Activated naive CD8-positive, alpha-beta T cell treated with anti-CD3 and anti-CD28 coated beads, Interleukin-2, amount 50 U/mL, for 24 hours (primary cell): ENCODE data around the gene RTN1.

Experiments used
- ATAC-seq: fragments of 150-1000 bp; cut with Tn5 transposase; one replicate; pipeline ENCODE4 v1.10.0; 2021
- DNase-seq: peaks from one replicate; pipeline ENCODE4 v3.0.0; 2021
- H3K27ac Mint-ChIP-seq: one replicate; pipeline ENCODE4 v1.8.0; 2021; ENCODE audit warnings: mild to moderate bottlenecking, mixed read lengths
- H3K27me3 Mint-ChIP-seq: one replicate; pipeline ENCODE4 v1.8.0; 2021; ENCODE audit warnings: mixed read lengths
- H3K36me3 Mint-ChIP-seq: one replicate; pipeline ENCODE4 v1.8.0; 2021; ENCODE audit warnings: low read depth, mixed read lengths
- H3K4me1 Mint-ChIP-seq: one replicate; pipeline ENCODE4 v1.8.0; 2021; ENCODE audit warnings: mixed read lengths
- H3K4me3 Mint-ChIP-seq: one replicate; pipeline ENCODE4 v1.8.0; 2021; ENCODE audit warnings: mild to moderate bottlenecking, moderate library complexity, mixed read lengths
- H3K9me3 Mint-ChIP-seq: one replicate; pipeline ENCODE4 v1.8.0; 2021; ENCODE audit warnings: mixed read lengths

RTN1 gene

GRCh38 chr14:59871166-59871495 is 555 bp upstream of the RTN1 start:
- no peak for DNase-seq
- peaks cover 5% of the 10 kb centered on the region for H3K4me1 Mint-ChIP-seq
- no peak for ATAC-seq

GRCh38 chr14:59869381-59870255 is 958 bp downstream of the RTN1 start:
- Mint-ChIP-seq H3K4me3 (peak overlapping the region; percentile 62), H3K27me3 (peaks cover 63% of the 10 kb centered on the region), H3K27ac (no peak overlapping the region), H3K9me3 (no peaks in the 10 kb centered on the region), H3K4me1 (peaks cover 5% of the 10 kb centered on the region), H3K36me3 (no peaks in the 10 kb centered on the region)
- ATAC-seq: no peak
- no peak for DNase-seq

More at GRCh38 chr14:59871166-59871495, 555 bp upstream of the RTN1 start:
- no peaks in the 10 kb centered on the region for H3K36me3 Mint-ChIP-seq
- H3K9me3 Mint-ChIP-seq: no peaks in the 10 kb centered on the region
- no peak overlapping the region for H3K27ac Mint-ChIP-seq
- H3K27me3 Mint-ChIP-seq: peaks cover 50% of the 10 kb centered on the region
- H3K4me3 Mint-ChIP-seq: peak overlapping the region; percentile 71

DNA sequence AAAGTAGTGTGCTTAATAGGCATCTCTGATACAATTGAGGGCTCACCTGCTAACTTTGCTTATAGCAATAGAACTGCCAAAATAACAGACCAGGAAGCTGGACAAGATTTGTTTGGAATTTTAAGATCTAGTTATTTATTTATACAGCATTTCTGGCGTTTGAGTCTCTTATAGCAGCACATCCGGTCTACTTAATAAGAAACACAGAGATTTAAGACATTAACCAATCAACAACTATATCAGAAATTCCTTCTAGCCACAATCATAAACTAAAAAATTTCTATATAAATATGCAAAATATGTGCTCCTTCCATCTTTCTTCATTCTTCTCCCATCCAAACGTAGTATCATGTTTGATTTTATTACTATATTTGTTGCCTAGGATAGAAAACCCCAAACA is 2.6 kb downstream of the RTN1 start:
- ATAC-seq: no peak
- Mint-ChIP-seq H3K27me3 (peaks cover 54% of the 10 kb centered on the region), H3K4me1 (peaks cover 5% of the 10 kb centered on the region), H3K27ac (no peak overlapping the region), H3K36me3 (no peaks in the 10 kb centered on the region), H3K4me3 (no peak overlapping the region), H3K9me3 (no peaks in the 10 kb centered on the region)
- no peak for DNase-seq

DNA sequence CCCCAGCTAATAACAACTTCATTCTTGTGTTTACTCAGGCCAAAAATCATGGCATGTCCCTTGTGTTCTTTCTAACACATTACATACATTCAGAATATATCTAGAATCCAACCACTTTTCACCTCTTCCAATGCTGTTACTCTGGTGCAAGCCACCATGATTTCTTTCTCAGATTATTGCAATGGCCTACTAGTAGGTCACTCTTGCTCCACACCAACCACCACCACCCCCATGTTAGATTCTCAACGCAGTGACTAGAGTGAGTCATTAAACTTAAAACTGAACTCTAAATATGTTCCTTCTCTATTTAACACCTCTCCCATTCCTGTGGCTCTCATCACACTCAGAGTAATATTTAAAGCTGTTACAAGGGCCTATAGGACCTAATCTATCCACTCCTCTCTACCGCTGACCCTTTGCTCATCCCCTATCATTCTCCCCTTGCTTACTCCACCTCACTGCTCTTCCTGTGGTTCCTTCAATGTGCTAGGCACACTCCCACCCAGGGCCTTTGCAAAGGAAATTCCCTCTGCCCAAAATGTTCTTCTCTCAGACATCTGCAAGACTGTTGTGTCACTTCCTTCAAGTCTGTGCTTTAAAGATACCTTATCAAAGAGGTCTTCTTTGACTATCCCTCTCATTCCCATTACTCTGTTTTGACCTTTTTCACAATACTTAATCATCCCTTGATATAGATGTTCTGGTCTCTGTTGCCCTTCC is 6.6 kb downstream of the RTN1 start:
- DNase-seq: no peak
- Mint-ChIP-seq H3K36me3 (no peaks in the 10 kb centered on the region), H3K27me3 (peaks cover 31% of the 10 kb centered on the region), H3K4me1 (no peaks in the 10 kb centered on the region), H3K27ac (no peak overlapping the region), H3K4me3 (no peak overlapping the region), H3K9me3 (peaks cover 8% of the 10 kb centered on the region)
- ATAC-seq: no peak

DNA sequence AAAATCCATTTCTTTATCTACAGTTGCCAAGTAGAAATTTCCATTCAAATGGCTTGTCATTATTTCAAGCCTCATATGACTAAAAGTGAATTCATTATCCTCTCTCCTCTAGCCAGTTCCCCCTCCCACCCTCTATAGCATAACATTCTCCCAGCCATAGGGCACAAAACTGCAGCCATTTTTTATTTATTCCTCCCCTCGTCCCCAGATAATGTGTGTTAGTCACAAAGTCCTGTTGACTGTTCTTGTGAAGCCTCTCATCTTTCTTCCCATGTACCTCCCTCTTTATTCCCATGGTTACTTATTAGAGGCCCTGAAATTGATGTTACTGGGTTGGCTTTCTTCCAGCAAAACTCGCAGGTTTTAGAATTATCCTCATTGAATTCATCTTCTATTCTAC is 13.2 kb downstream of the RTN1 start:
- ATAC-seq (no peak), DNase-seq (no peak)
- no peak overlapping the region for H3K27ac Mint-ChIP-seq
- H3K4me1 Mint-ChIP-seq: no peaks in the 10 kb centered on the region
- H3K9me3 Mint-ChIP-seq: peaks cover 23% of the 10 kb centered on the region
- H3K4me3 Mint-ChIP-seq: no peak overlapping the region
- peaks cover 20% of the 10 kb centered on the region for H3K27me3 Mint-ChIP-seq
- H3K36me3 Mint-ChIP-seq: no peaks in the 10 kb centered on the region

GRCh38 chr14:59852350-59852749 is 18.2 kb downstream of the RTN1 start:
- Mint-ChIP-seq H3K27ac (no peak overlapping the region), H3K4me1 (peaks cover 3% of the 10 kb centered on the region), H3K9me3 (peaks cover 15% of the 10 kb centered on the region), H3K27me3 (peaks cover 15% of the 10 kb centered on the region), H3K36me3 (no peaks in the 10 kb centered on the region), H3K4me3 (no peak overlapping the region)
- ATAC-seq (no peak), DNase-seq (no peak)

- no peak for DNase-seq
- Mint-ChIP-seq H3K27ac (no peak overlapping the region), H3K9me3 (peaks cover 9% of the 10 kb centered on the region)
These were observed 20.1 kb downstream of the RTN1 start for GRCh38 chr14:59850458-59850857.

GRCh38 chr14:59849411-59850130 is 21.0 kb downstream of the RTN1 start:
- H3K9me3 Mint-ChIP-seq: peaks cover under 1% of the 10 kb centered on the region
- no peak overlapping the region for H3K4me3 Mint-ChIP-seq
- ATAC-seq: peak; percentile 43
- no peak for DNase-seq
- no peaks in the 10 kb centered on the region for H3K36me3 Mint-ChIP-seq
- peaks cover 3% of the 10 kb centered on the region for H3K4me1 Mint-ChIP-seq
- H3K27ac Mint-ChIP-seq: no peak overlapping the region
- H3K27me3 Mint-ChIP-seq: peaks cover 10% of the 10 kb centered on the region

More at GRCh38 chr14:59850458-59850857, 20.1 kb downstream of the RTN1 start:
- Mint-ChIP-seq H3K36me3 (no peaks in the 10 kb centered on the region), H3K4me1 (peaks cover 3% of the 10 kb centered on the region), H3K4me3 (no peak overlapping the region), H3K27me3 (peaks cover 14% of the 10 kb centered on the region)
- no peak for ATAC-seq

- H3K9me3 Mint-ChIP-seq: no peaks in the 10 kb centered on the region
- no peak for ATAC-seq
- H3K4me1 Mint-ChIP-seq: peaks cover 3% of the 10 kb centered on the region
- no peak overlapping the region for H3K27ac Mint-ChIP-seq
- peaks cover 8% of the 10 kb centered on the region for H3K27me3 Mint-ChIP-seq
- H3K36me3 Mint-ChIP-seq: no peaks in the 10 kb centered on the region
- no peak for DNase-seq
- no peak overlapping the region for H3K4me3 Mint-ChIP-seq
These were observed 21.9 kb downstream of the RTN1 start for GRCh38 chr14:59848671-59849070.

GRCh38 chr14:59847711-59848110 is 22.9 kb downstream of the RTN1 start:
- peaks cover 5% of the 10 kb centered on the region for H3K27me3 Mint-ChIP-seq
- H3K4me1 Mint-ChIP-seq: peaks cover 3% of the 10 kb centered on the region
- no peaks in the 10 kb centered on the region for H3K36me3 Mint-ChIP-seq
- ATAC-seq (no peak), DNase-seq (no peak)
- no peak overlapping the region for H3K4me3 Mint-ChIP-seq
- no peak overlapping the region for H3K27ac Mint-ChIP-seq
- no peaks in the 10 kb centered on the region for H3K9me3 Mint-ChIP-seq

DNA sequence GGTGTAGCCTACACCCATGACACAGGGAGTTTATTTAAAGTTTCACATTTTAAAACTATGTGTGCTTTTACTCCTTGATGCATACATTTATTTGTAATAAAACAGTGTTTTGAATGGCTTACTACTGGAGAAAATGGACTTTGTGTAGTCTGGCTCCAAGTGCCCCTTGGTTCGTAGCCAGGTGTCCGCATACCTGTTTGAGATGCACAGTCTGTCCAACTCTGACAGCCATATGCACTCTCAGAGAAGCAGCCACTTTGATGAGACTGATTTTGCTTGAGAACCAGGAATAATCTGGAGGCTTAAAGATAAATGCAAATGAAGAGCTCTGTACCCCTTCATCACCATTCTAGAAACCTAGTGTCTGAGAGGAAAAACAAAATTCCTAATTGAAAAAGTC is 24.0 kb downstream of the RTN1 start:
- DNase-seq (no peak), ATAC-seq (no peak)
- H3K27ac Mint-ChIP-seq: no peak overlapping the region
- H3K4me1 Mint-ChIP-seq: peaks cover 3% of the 10 kb centered on the region
- no peaks in the 10 kb centered on the region for H3K9me3 Mint-ChIP-seq
- no peak overlapping the region for H3K4me3 Mint-ChIP-seq
- H3K27me3 Mint-ChIP-seq: peaks cover 5% of the 10 kb centered on the region
- H3K36me3 Mint-ChIP-seq: no peaks in the 10 kb centered on the region

DNA sequence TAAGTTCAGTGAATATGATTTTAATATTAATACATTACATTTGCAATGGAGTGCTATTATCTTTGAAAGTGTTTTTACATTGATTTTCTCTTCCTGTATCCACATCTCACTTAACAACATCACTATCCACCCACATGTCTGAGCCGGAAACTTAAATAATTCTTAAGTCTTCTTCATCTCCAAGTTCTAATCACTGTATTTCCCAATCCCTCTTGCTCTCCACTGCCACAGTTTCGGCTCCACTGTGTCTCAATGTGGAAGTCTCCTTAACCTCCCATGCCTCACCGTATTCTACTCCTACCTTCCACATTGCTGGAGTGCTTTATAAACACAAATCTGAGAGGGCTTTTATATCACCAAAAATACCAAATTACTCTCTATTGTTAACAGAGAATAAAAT is 25.3 kb downstream of the RTN1 start:
- Mint-ChIP-seq H3K9me3 (no peaks in the 10 kb centered on the region), H3K4me3 (no peak overlapping the region), H3K36me3 (no peaks in the 10 kb centered on the region), H3K27me3 (peaks cover 5% of the 10 kb centered on the region), H3K4me1 (peaks cover 3% of the 10 kb centered on the region), H3K27ac (no peak overlapping the region)
- ATAC-seq (no peak), DNase-seq (no peak)

GRCh38 chr14:59844186-59844812 is 26.3 kb downstream of the RTN1 start:
- no peaks in the 10 kb centered on the region for H3K9me3 Mint-ChIP-seq
- H3K4me3 Mint-ChIP-seq: no peak overlapping the region
- H3K36me3 Mint-ChIP-seq: no peaks in the 10 kb centered on the region
- peaks cover 2% of the 10 kb centered on the region for H3K4me1 Mint-ChIP-seq
- ATAC-seq: no peak
- H3K27ac Mint-ChIP-seq: no peak overlapping the region
- H3K27me3 Mint-ChIP-seq: peaks cover 5% of the 10 kb centered on the region
- DNase-seq: no peak

DNA sequence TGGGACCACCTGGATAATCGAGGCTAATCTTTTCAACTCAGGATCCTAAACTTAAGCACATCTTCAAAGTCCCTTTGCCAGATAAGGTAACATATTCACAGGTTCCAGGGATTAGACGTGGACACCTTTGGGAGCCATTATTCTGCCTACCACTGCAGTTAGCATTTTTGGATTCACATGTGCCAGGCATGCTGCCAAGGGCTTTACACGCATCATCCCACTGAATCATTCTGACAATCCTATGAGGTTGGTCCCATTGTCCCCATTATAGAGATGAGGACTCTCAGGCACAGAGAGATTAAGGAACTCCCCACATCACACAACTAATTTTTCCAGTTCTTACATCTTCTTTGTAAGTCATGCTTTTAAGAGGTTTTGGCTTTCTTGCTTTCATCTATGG is 34.5 kb downstream of the RTN1 start:
- no peaks in the 10 kb centered on the region for H3K9me3 Mint-ChIP-seq
- no peaks in the 10 kb centered on the region for H3K4me1 Mint-ChIP-seq
- H3K36me3 Mint-ChIP-seq: no peaks in the 10 kb centered on the region
- no peak overlapping the region for H3K27ac Mint-ChIP-seq
- H3K27me3 Mint-ChIP-seq: peaks cover 12% of the 10 kb centered on the region
- no peak overlapping the region for H3K4me3 Mint-ChIP-seq
- ATAC-seq (no peak), DNase-seq (no peak)
